Naive B cell (primary cell): Measurements from ENCODE around the gene P3R3URF. TPM values are rescaled to one million over a fixed set of nuclear protein-coding genes. Genes with fewer than 3 reads are reported as not detected.

Experiments
- ATAC-seq, 2 donors: fragments of 150-1000 bp; cut with Tn5 transposase; 2 replicates each; pipeline ENCODE4 v1.10.0; 2021; ENCODE audit warnings: low read depth in 2 of 2, mild to moderate bottlenecking in 2 of 2, moderate library complexity in 2 of 2
- DNase-seq: peaks from one replicate; pipeline ENCODE4 v3.0.0; 2022
- H3K27ac Mint-ChIP-seq, 6 donors: one replicate each; pipeline ENCODE4 v1.8.0; 2020 to 2022; ENCODE audit warnings: mild to moderate bottlenecking in 6 of 6, mixed read lengths in 6 of 6, moderate library complexity in 5 of 6, inconsistent platforms in 2 of 6
- H3K27me3 Mint-ChIP-seq, 3 donors: one replicate each; pipeline ENCODE4 v1.8.0; 2021 to 2022; ENCODE audit warnings: mixed read lengths in 3 of 3, mild to moderate bottlenecking in 1 of 3
- H3K36me3 Mint-ChIP-seq, 2 donors: one replicate each; pipeline ENCODE4 v1.8.0; 2020 to 2022; ENCODE audit warnings: mixed read lengths in 2 of 2, inconsistent platforms in 1 of 2, mild to moderate bottlenecking in 1 of 2
- H3K4me1 Mint-ChIP-seq, 3 donors: one replicate each; pipeline ENCODE4 v1.8.0; 2020 to 2022; ENCODE audit warnings: mixed read lengths in 3 of 3, inconsistent platforms in 1 of 3, mild to moderate bottlenecking in 1 of 3, moderate library complexity in 1 of 3
- H3K4me3 Mint-ChIP-seq, 8 donors: one replicate each; pipeline ENCODE4 v1.8.0; 2020 to 2022; ENCODE audit warnings: mild to moderate bottlenecking in 8 of 8, mixed read lengths in 8 of 8, moderate library complexity in 8 of 8, inconsistent platforms in 2 of 8
- H3K9me3 Mint-ChIP-seq, 7 donors: one replicate each; pipeline ENCODE4 v1.8.0; 2020 to 2022; ENCODE audit warnings: mixed read lengths in 7 of 7, mild to moderate bottlenecking in 5 of 7, inconsistent platforms in 2 of 7, moderate library complexity in 1 of 7
- polyA plus RNA-seq, 6 donors: library from polyadenylated mRNA; unstranded; fragments of 300-500 nt; fragmentation: Illumina TruSeq; gene quantifications; one replicate each; pipeline ENCODE4 v1.2.3, GENCODE V29; 2021; ENCODE audit warnings: low read depth in 6 of 6

Gene P3R3URF
- polyA plus RNA-seq, 6 donors from 2014 or later, result not detected

GRCh38 chr1:46153732-46154131, 22.6 kb downstream of the P3R3URF start:
- Mint-ChIP-seq H3K4me3 (no peak overlapping the region), H3K36me3 (no peaks in the 10 kb centered on the region), H3K9me3 (no peaks in the 10 kb centered on the region), H3K27ac (no peak overlapping the region), H3K27me3 (no peaks in the 10 kb centered on the region), H3K4me1 (no peaks in the 10 kb centered on the region)
- no peak for DNase-seq
- no peak for ATAC-seq

GRCh38 chr1:46153228-46153627, 23.1 kb downstream of the P3R3URF start:
- H3K27me3 Mint-ChIP-seq, result no peaks in the 10 kb centered on the region
- no peaks in the 10 kb centered on the region for H3K36me3 Mint-ChIP-seq
- H3K9me3 Mint-ChIP-seq, result no peaks in the 10 kb centered on the region
- H3K4me1 Mint-ChIP-seq, result no peaks in the 10 kb centered on the region
- ATAC-seq (no peak), DNase-seq (no peak)
- H3K27ac Mint-ChIP-seq, result no peak overlapping the region
- no peak overlapping the region for H3K4me3 Mint-ChIP-seq

GRCh38 chr1:46152016-46152415, 24.3 kb downstream of the P3R3URF start:
- Mint-ChIP-seq H3K4me1 (no peaks in the 10 kb centered on the region), H3K36me3 (no peaks in the 10 kb centered on the region), H3K9me3 (no peaks in the 10 kb centered on the region), H3K27ac (peak overlapping the region in 1 of 6 donors; percentile 7), H3K27me3 (no peaks in the 10 kb centered on the region), H3K4me3 (no peak overlapping the region)
- DNase-seq (no peak), ATAC-seq (peak; percentile 32 to 35)

GRCh38 chr1:46150085-46150484, 26.2 kb downstream of the P3R3URF start:
- H3K27ac Mint-ChIP-seq, result no peak overlapping the region
- H3K4me1 Mint-ChIP-seq, result no peaks in the 10 kb centered on the region
- DNase-seq (no peak), ATAC-seq (no peak)
- no peaks in the 10 kb centered on the region for H3K9me3 Mint-ChIP-seq
- H3K4me3 Mint-ChIP-seq, result no peak overlapping the region
- H3K36me3 Mint-ChIP-seq, result no peaks in the 10 kb centered on the region
- no peaks in the 10 kb centered on the region for H3K27me3 Mint-ChIP-seq

GRCh38 chr1:46148318-46148717, 28.0 kb downstream of the P3R3URF start:
- Mint-ChIP-seq H3K27me3 (no peaks in the 10 kb centered on the region), H3K27ac (no peak overlapping the region), H3K4me3 (no peak overlapping the region), H3K9me3 (peaks cover 0 to 2% (median 0%) of the 10 kb centered on the region in 7 donors), H3K36me3 (no peaks in the 10 kb centered on the region), H3K4me1 (no peaks in the 10 kb centered on the region)
- no peak for ATAC-seq
- DNase-seq, result no peak

GRCh38 chr1:46137916-46138315, 38.4 kb downstream of the P3R3URF start:
- H3K4me3 Mint-ChIP-seq, result no peak overlapping the region
- peaks cover 9% of the 10 kb centered on the region in 3 donors for H3K4me1 Mint-ChIP-seq
- ATAC-seq (no peak), DNase-seq (no peak)
- no peak overlapping the region for H3K27ac Mint-ChIP-seq
- H3K9me3 Mint-ChIP-seq, result no peaks in the 10 kb centered on the region
- H3K36me3 Mint-ChIP-seq, result no peaks in the 10 kb centered on the region
- peaks cover 26 to 48% (median 36%) of the 10 kb centered on the region in 3 donors for H3K27me3 Mint-ChIP-seq

GRCh38 chr1:46136711-46137110, 39.6 kb downstream of the P3R3URF start:
- H3K27me3 Mint-ChIP-seq, result peaks cover 33 to 52% (median 40%) of the 10 kb centered on the region in 3 donors
- ATAC-seq (no peak), DNase-seq (no peak)
- H3K9me3 Mint-ChIP-seq, result no peaks in the 10 kb centered on the region
- peaks cover 18 to 21% (median 19%) of the 10 kb centered on the region in 3 donors for H3K4me1 Mint-ChIP-seq
- H3K36me3 Mint-ChIP-seq, result no peaks in the 10 kb centered on the region
- H3K4me3 Mint-ChIP-seq, result peak overlapping the region in 1 of 8 donors; percentile 4
- no peak overlapping the region for H3K27ac Mint-ChIP-seq

- H3K9me3 Mint-ChIP-seq, result no peaks in the 10 kb centered on the region
- peak overlapping the region in 1 of 8 donors; percentile 95 for H3K4me3 Mint-ChIP-seq
- peaks cover 21 to 28% (median 24%) of the 10 kb centered on the region in 3 donors for H3K4me1 Mint-ChIP-seq
- DNase-seq, result no peak
- no peak overlapping the region for H3K27ac Mint-ChIP-seq
- H3K36me3 Mint-ChIP-seq, result no peaks in the 10 kb centered on the region
- H3K27me3 Mint-ChIP-seq, result peaks cover 37 to 60% (median 47%) of the 10 kb centered on the region in 3 donors
- no peak for ATAC-seq
These were observed 41.5 kb downstream of the P3R3URF start for GRCh38 chr1:46134660-46135331.

GRCh38 chr1:46133781-46134350, 42.4 kb downstream of the P3R3URF start:
- no peak for DNase-seq
- ATAC-seq, result no peak
- H3K27ac Mint-ChIP-seq, result no peak overlapping the region
- H3K9me3 Mint-ChIP-seq, result peaks cover 0 to 3% (median 0%) of the 10 kb centered on the region in 7 donors
- H3K27me3 Mint-ChIP-seq, result peaks cover 37 to 58% (median 48%) of the 10 kb centered on the region in 3 donors
- H3K36me3 Mint-ChIP-seq, result no peaks in the 10 kb centered on the region
- H3K4me1 Mint-ChIP-seq, result peaks cover 21 to 28% (median 24%) of the 10 kb centered on the region in 3 donors
- H3K4me3 Mint-ChIP-seq, result peak overlapping the region; percentile 95 to 100 (median 98)

- H3K36me3 Mint-ChIP-seq, result no peaks in the 10 kb centered on the region
- H3K4me1 Mint-ChIP-seq, result peaks cover 21 to 28% (median 24%) of the 10 kb centered on the region in 3 donors
- ATAC-seq, result peak; percentile 41 to 49
- H3K9me3 Mint-ChIP-seq, result peaks cover 0 to 3% (median 0%) of the 10 kb centered on the region in 7 donors
- peaks cover 41 to 54% (median 53%) of the 10 kb centered on the region in 3 donors for H3K27me3 Mint-ChIP-seq
- peak overlapping the region; percentile 95 to 100 (median 98) for H3K4me3 Mint-ChIP-seq
- no peak for DNase-seq
- peak overlapping the region in 4 of 6 donors; percentile 85 to 93 (median 88) for H3K27ac Mint-ChIP-seq
These were observed 43.1 kb downstream of the P3R3URF start for GRCh38 chr1:46133181-46133658.

- ATAC-seq, result peak; percentile 87 to 91
- H3K27ac Mint-ChIP-seq, result peak within 1 kb of the TSS; percentile 85 to 96 (median 88)
- peaks cover 41 to 54% (median 53%) of the 10 kb centered on the region in 3 donors for H3K27me3 Mint-ChIP-seq
These were observed 43.6 kb downstream of the P3R3URF start, which contains the start of gene PIK3R3 for GRCh38 chr1:46132529-46133180. PIK3R3 (minus strand) TSS chr1:46132629; CDS start chr1:46131952, 677 bp downstream.

GRCh38 chr1:46131712-46132528, 44.4 kb downstream of the P3R3URF start:
- Mint-ChIP-seq H3K36me3 (no peaks in the 10 kb centered on the region), H3K27ac (peak overlapping the region in 5 of 6 donors; percentile 57 to 90 (median 82)), H3K9me3 (peaks cover 0 to 3% (median 0%) of the 10 kb centered on the region in 7 donors), H3K4me1 (peaks cover 21 to 28% (median 24%) of the 10 kb centered on the region in 3 donors), H3K4me3 (peak overlapping the region; percentile 95 to 100 (median 98)), H3K27me3 (peaks cover 41 to 50% (median 49%) of the 10 kb centered on the region in 3 donors)
- DNase-seq (peak; percentile 10), ATAC-seq (peak; percentile 24 to 31)

More at GRCh38 chr1:46132529-46133180, 43.6 kb downstream of the P3R3URF start, which contains the start of gene PIK3R3:
- Mint-ChIP-seq H3K36me3 (no peaks in the 10 kb centered on the region), H3K9me3 (peaks cover 0 to 3% (median 0%) of the 10 kb centered on the region in 7 donors), H3K4me1 (peaks cover 21 to 28% (median 24%) of the 10 kb centered on the region in 3 donors), H3K4me3 (peak within 1 kb of the TSS; percentile 95 to 100 (median 98))
- peak; percentile 76 for DNase-seq
